NCI-H187 treated with DMSO at 0.1 percent for 48 hours (cell line): ENCODE data around the gene IKZF3.
"Not testable (repeated sequence)": the region's sequence is repeated elsewhere in the genome, so short reads cannot be mapped to it uniquely, and the experiment has no call there.

Experiments
- DNase-seq: peaks from one replicate; lab custom pipeline; 2025; lab: John Stamatoyannopoulos, UW

IKZF3 gene

GRCh38 chr17:39855911-39856649 lies 8.0 kb downstream of the IKZF3 start:
- not testable (repeated sequence) for DNase-seq

- no peak for DNase-seq
These were observed 9.2 kb downstream of the IKZF3 start for GRCh38 chr17:39854909-39855308.

- DNase-seq = no peak
These were observed 11.9 kb downstream of the IKZF3 start for GRCh38 chr17:39852239-39852638.

- not testable (repeated sequence) for DNase-seq
These were observed 13.9 kb downstream of the IKZF3 start for GRCh38 chr17:39850186-39850585.

GRCh38 chr17:39848600-39848999 lies 15.5 kb downstream of the IKZF3 start:
- no peak for DNase-seq

GRCh38 chr17:39846205-39846604 lies 17.9 kb downstream of the IKZF3 start:
- no peak for DNase-seq

- DNase-seq = no peak
These were observed 18.9 kb downstream of the IKZF3 start for GRCh38 chr17:39845052-39845846.

- no peak for DNase-seq
These were observed 22.9 kb downstream of the IKZF3 start for GRCh38 chr17:39841134-39841683.

- DNase-seq = no peak
These were observed 25.3 kb downstream of the IKZF3 start for GRCh38 chr17:39838784-39839183.

- DNase-seq = no peak
These were observed 26.1 kb downstream of the IKZF3 start for GRCh38 chr17:39838057-39838456.

GRCh38 chr17:39836117-39836516 lies 28.0 kb downstream of the IKZF3 start:
- DNase-seq = no peak

GRCh38 chr17:39835038-39835786 lies 28.9 kb downstream of the IKZF3 start:
- DNase-seq = no peak

GRCh38 chr17:39834017-39834416 lies 30.1 kb downstream of the IKZF3 start:
- DNase-seq = no peak

GRCh38 chr17:39831588-39831987 lies 32.5 kb downstream of the IKZF3 start:
- DNase-seq = no peak

- DNase-seq = no peak
These were observed 35.7 kb downstream of the IKZF3 start for GRCh38 chr17:39828443-39828842.

GRCh38 chr17:39826334-39826733 lies 37.8 kb downstream of the IKZF3 start:
- no peak for DNase-seq

GRCh38 chr17:39823407-39824054 lies 40.6 kb downstream of the IKZF3 start:
- no peak for DNase-seq

- DNase-seq = no peak
These were observed 42.1 kb downstream of the IKZF3 start for GRCh38 chr17:39822051-39822451.

GRCh38 chr17:39820987-39821386 lies 43.1 kb downstream of the IKZF3 start:
- DNase-seq = no peak

- no peak for DNase-seq
These were observed 43.6 kb downstream of the IKZF3 start for GRCh38 chr17:39820541-39820940.

- DNase-seq = no peak
These were observed 45.6 kb downstream of the IKZF3 start for GRCh38 chr17:39818358-39819000.
